Activated CD4-positive, alpha-beta T cell treated with anti-CD3 and anti-CD28 coated beads, Interleukin-2, amount 10 ng/mL, durations not matched to agents 24 days and 14 days (primary cell): ENCODE measurements around the gene DAAM2. TPM values are rescaled to one million over a fixed set of nuclear protein-coding genes. Genes with fewer than 3 reads are reported as not detected.

Experiments
- DNase-seq: peaks from one replicate; pipeline ENCODE4 v3.0.0; 2022
- H3K27ac Mint-ChIP-seq: one replicate; pipeline ENCODE4 v1.8.0; 2022; ENCODE audit warnings: mild to moderate bottlenecking, mixed read lengths
- H3K27me3 Mint-ChIP-seq: one replicate; pipeline ENCODE4 v1.8.0; 2022; ENCODE audit warnings: mixed read lengths
- H3K36me3 Mint-ChIP-seq: one replicate; pipeline ENCODE4 v1.8.0; 2022; ENCODE audit warnings: low read depth, mild to moderate bottlenecking, mixed read lengths
- H3K4me1 Mint-ChIP-seq: one replicate; pipeline ENCODE4 v1.8.0; 2021; ENCODE audit warnings: mixed read lengths
- H3K4me3 Mint-ChIP-seq: one replicate; pipeline ENCODE4 v1.8.0; 2022; ENCODE audit warnings: mild to moderate bottlenecking, moderate library complexity, mixed read lengths
- H3K9me3 Mint-ChIP-seq: one replicate; pipeline ENCODE4 v1.8.0; 2021; ENCODE audit warnings: mixed read lengths
- intact Hi-C: fragments of 100-400 bp; cut with micrococcal nuclease; formaldehyde crosslinking; loops from one replicate; pipeline ENCODE4 v1.15.1; 2023
- total RNA-seq: library from RNA; stranded (reverse); gene quantifications from 2 replicates; pipeline ENCODE4 v1.2.3, GENCODE V29; 2022

The DAAM2 gene
- not detected in 2 replicates for total RNA-seq

GRCh38 chr6:39791850-39792539 is at the start of gene DAAM2:
Gene DAAM2, plus strand, starts transcription at chr6:39792376. Its CDS starts 63,927 bp downstream, at chr6:39856303.
- H3K9me3 Mint-ChIP-seq = no peaks in the 10 kb centered on the region
- peaks cover 46% of the 10 kb centered on the region for H3K27me3 Mint-ChIP-seq
- DNase-seq = no peak
- no peaks in the 10 kb centered on the region for H3K36me3 Mint-ChIP-seq
- intact Hi-C loops = no loop called here
- H3K27ac Mint-ChIP-seq = no peak within 1 kb of the TSS
- no peak within 1 kb of the TSS for H3K4me3 Mint-ChIP-seq
- no peaks in the 10 kb centered on the region for H3K4me1 Mint-ChIP-seq

- H3K27me3 Mint-ChIP-seq = peaks cover 1% of the 10 kb centered on the region
- no peak overlapping the region for H3K4me3 Mint-ChIP-seq
- intact Hi-C loops = no loop called here
- peaks cover 4% of the 10 kb centered on the region for H3K9me3 Mint-ChIP-seq
- no peak for DNase-seq
- H3K4me1 Mint-ChIP-seq = no peaks in the 10 kb centered on the region
- H3K27ac Mint-ChIP-seq = no peak overlapping the region
- H3K36me3 Mint-ChIP-seq = no peaks in the 10 kb centered on the region
These were observed 45.4 kb upstream of the DAAM2 start for GRCh38 chr6:39746795-39747194.

- no peak for DNase-seq
- intact Hi-C loops = no loop called here
- Mint-ChIP-seq H3K4me1 (no peaks in the 10 kb centered on the region), H3K36me3 (no peaks in the 10 kb centered on the region), H3K27me3 (peaks cover 7% of the 10 kb centered on the region), H3K27ac (no peak overlapping the region), H3K9me3 (no peaks in the 10 kb centered on the region), H3K4me3 (no peak overlapping the region)
These were observed 39.1 kb upstream of the DAAM2 start for GRCh38 chr6:39752835-39753724.

GRCh38 chr6:39753725-39754045 is 38.5 kb upstream of the DAAM2 start:
- Mint-ChIP-seq H3K27ac (no peak overlapping the region), H3K4me3 (no peak overlapping the region), H3K27me3 (peaks cover 7% of the 10 kb centered on the region), H3K4me1 (no peaks in the 10 kb centered on the region), H3K9me3 (no peaks in the 10 kb centered on the region), H3K36me3 (no peaks in the 10 kb centered on the region)
- DNase-seq = no peak
- intact Hi-C loops = no loop called here

- H3K36me3 Mint-ChIP-seq = no peaks in the 10 kb centered on the region
- H3K27me3 Mint-ChIP-seq = peaks cover 7% of the 10 kb centered on the region
- H3K9me3 Mint-ChIP-seq = no peaks in the 10 kb centered on the region
- no peak overlapping the region for H3K4me3 Mint-ChIP-seq
- intact Hi-C loops = no loop called here
- no peaks in the 10 kb centered on the region for H3K4me1 Mint-ChIP-seq
- no peak overlapping the region for H3K27ac Mint-ChIP-seq
- DNase-seq = no peak
These were observed 37.6 kb upstream of the DAAM2 start for GRCh38 chr6:39754514-39755115.

GRCh38 chr6:39755231-39755630 is 36.9 kb upstream of the DAAM2 start:
- H3K27me3 Mint-ChIP-seq = peaks cover 7% of the 10 kb centered on the region
- no peaks in the 10 kb centered on the region for H3K9me3 Mint-ChIP-seq
- H3K4me1 Mint-ChIP-seq = no peaks in the 10 kb centered on the region
- no peak overlapping the region for H3K27ac Mint-ChIP-seq
- no peak overlapping the region for H3K4me3 Mint-ChIP-seq
- intact Hi-C loops = no loop called here
- no peaks in the 10 kb centered on the region for H3K36me3 Mint-ChIP-seq
- no peak for DNase-seq

GRCh38 chr6:39756582-39756981 is 35.6 kb upstream of the DAAM2 start:
- intact Hi-C loops = no loop called here
- Mint-ChIP-seq H3K27ac (no peak overlapping the region), H3K4me3 (no peak overlapping the region), H3K36me3 (no peaks in the 10 kb centered on the region), H3K27me3 (peaks cover 7% of the 10 kb centered on the region), H3K9me3 (no peaks in the 10 kb centered on the region), H3K4me1 (no peaks in the 10 kb centered on the region)
- no peak for DNase-seq

GRCh38 chr6:39758905-39759605 is 33.1 kb upstream of the DAAM2 start:
- Mint-ChIP-seq H3K4me3 (no peak overlapping the region), H3K27me3 (peaks cover 5% of the 10 kb centered on the region), H3K9me3 (no peaks in the 10 kb centered on the region), H3K27ac (no peak overlapping the region), H3K4me1 (no peaks in the 10 kb centered on the region), H3K36me3 (no peaks in the 10 kb centered on the region)
- no peak for DNase-seq
- intact Hi-C loops = no loop called here

GRCh38 chr6:39760226-39760952 is 31.8 kb upstream of the DAAM2 start:
- no peak overlapping the region for H3K4me3 Mint-ChIP-seq
- intact Hi-C loops = no loop called here
- H3K36me3 Mint-ChIP-seq = no peaks in the 10 kb centered on the region
- no peaks in the 10 kb centered on the region for H3K9me3 Mint-ChIP-seq
- no peak for DNase-seq
- no peaks in the 10 kb centered on the region for H3K27me3 Mint-ChIP-seq
- no peaks in the 10 kb centered on the region for H3K4me1 Mint-ChIP-seq
- H3K27ac Mint-ChIP-seq = no peak overlapping the region

- H3K27me3 Mint-ChIP-seq = no peaks in the 10 kb centered on the region
- intact Hi-C loops = no loop called here
- no peak overlapping the region for H3K27ac Mint-ChIP-seq
- no peaks in the 10 kb centered on the region for H3K9me3 Mint-ChIP-seq
- no peak overlapping the region for H3K4me3 Mint-ChIP-seq
- no peaks in the 10 kb centered on the region for H3K4me1 Mint-ChIP-seq
- DNase-seq = no peak
- no peaks in the 10 kb centered on the region for H3K36me3 Mint-ChIP-seq
These were observed 26.6 kb upstream of the DAAM2 start for GRCh38 chr6:39765508-39766065.

GRCh38 chr6:39769012-39769411 is 23.2 kb upstream of the DAAM2 start:
- DNase-seq = no peak
- H3K27me3 Mint-ChIP-seq = no peaks in the 10 kb centered on the region
- H3K36me3 Mint-ChIP-seq = no peaks in the 10 kb centered on the region
- intact Hi-C loops = no loop called here
- H3K9me3 Mint-ChIP-seq = no peaks in the 10 kb centered on the region
- H3K27ac Mint-ChIP-seq = no peak overlapping the region
- H3K4me1 Mint-ChIP-seq = no peaks in the 10 kb centered on the region
- no peak overlapping the region for H3K4me3 Mint-ChIP-seq

GRCh38 chr6:39770446-39770845 is 21.7 kb upstream of the DAAM2 start:
- Mint-ChIP-seq H3K27me3 (no peaks in the 10 kb centered on the region), H3K4me3 (no peak overlapping the region), H3K27ac (no peak overlapping the region), H3K9me3 (no peaks in the 10 kb centered on the region), H3K4me1 (no peaks in the 10 kb centered on the region), H3K36me3 (no peaks in the 10 kb centered on the region)
- intact Hi-C loops = no loop called here
- no peak for DNase-seq

- Mint-ChIP-seq H3K4me1 (no peaks in the 10 kb centered on the region), H3K27ac (no peak overlapping the region), H3K4me3 (no peak overlapping the region), H3K9me3 (no peaks in the 10 kb centered on the region), H3K36me3 (no peaks in the 10 kb centered on the region), H3K27me3 (no peaks in the 10 kb centered on the region)
- intact Hi-C loops = no loop called here
- no peak for DNase-seq
These were observed 19.5 kb upstream of the DAAM2 start for GRCh38 chr6:39772559-39773273.
